RPMI8226 (cell line): Measurements from ENCODE around the gene FAM151B.
"Not testable (repeated sequence)": the region's sequence is repeated elsewhere in the genome, so short reads cannot be mapped to it uniquely, and the experiment has no call there.

Experiments used
- DNase-seq: peaks from one replicate; pipeline ENCODE4 v3.0.0-alpha.2; 2015

FAM151B gene, protein sequence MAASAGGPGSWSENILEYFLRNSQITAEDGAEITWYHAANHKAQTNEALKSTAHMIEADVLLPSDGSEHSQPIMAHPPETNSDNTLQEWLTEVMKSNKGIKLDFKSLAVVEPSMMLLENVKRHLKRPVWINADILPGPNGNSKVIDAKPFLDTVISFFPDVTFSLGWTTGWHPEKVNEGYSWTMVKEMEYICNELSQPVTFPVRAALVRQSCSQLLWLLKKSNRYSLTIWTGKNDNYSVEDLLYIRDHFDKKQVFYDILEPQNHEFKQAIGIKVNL

DNA sequence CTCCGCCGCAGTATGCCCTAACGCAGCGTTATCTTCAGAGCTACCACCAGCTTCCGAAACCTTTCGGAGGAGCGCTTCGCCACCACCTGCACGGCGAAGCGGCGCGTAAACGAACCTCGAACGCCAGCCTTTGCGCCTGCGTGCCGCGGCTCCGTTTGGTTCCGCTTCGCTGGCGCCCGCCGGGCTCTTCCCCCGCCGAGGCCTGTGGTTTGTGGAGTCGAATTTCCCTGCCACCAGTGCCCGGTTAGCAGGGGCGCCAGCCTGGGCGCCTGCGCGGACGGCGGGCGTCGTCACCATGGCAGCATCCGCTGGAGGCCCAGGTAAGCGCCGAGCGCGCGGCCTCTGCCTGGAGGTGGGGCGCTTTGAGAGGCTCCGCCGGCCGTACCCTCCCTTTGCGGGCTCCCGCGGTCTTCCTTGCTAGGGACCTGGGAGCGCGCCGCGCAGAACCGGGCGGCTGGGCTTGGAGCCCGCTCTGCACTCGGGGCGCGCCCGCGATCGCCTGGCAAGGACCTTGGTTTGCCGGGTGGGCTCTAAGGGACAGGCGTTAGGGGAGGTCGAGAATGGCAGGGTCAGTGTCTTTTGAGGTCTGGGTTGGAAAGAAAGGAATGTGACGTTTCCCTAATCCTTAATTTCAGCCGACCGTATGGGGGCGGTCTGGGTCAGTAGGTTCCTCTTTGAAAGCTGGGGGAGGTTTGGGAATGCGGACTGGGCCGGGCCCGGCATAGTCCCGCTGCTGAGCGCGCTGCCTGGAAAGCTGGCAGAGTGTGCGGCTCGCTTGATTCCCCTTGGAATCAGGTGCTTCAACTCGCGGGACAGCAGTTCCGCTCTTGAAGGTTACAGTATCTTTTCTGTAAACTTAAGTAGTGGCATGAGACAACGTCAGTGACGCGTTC lies at the start of gene FAM151B:
Gene FAM151B, plus strand, starts transcription at position 272 of the 893 bp plus-strand sequence. Its CDS starts 24 bp downstream, at position 296.
- DNase-seq = peak; percentile 96

DNA sequence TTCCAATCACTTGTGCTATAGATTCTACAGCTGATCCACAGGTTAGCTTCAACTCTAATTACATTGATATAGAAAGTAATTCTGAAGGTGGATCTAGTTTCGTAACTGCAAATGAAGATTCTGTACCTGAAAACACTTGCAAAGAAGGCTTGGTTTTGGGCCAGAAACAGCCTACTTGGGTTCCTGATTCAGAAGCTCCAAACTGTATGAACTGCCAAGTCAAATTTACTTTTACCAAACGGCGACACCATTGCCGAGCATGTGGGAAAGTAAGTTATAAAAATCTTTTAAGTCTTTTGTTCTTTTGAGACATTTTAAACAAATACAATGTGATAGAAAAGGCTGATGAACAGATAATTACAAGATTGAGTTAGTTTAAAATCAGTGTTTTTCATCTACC lies 49.2 kb upstream of the FAM151B start:
- no peak for DNase-seq

DNA sequence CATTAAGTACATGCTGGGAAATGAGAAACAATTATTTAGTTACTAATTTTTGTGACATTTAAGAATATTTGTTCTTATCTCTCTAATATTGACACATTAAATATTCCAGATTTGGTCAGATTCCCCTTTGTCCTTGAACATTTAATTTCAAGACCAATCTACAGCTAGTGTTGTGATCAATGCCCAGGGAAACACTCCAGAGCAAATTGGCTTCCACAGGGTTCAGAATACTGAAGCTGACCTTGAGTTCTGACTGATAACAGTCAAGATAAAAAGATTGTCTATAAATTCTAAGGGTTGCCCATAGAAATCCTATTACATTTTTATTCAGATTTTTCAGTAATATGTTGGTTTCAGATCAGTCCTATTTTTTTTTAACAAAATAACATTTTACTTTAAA lies 48.7 kb upstream of the FAM151B start:
- no peak for DNase-seq

DNA sequence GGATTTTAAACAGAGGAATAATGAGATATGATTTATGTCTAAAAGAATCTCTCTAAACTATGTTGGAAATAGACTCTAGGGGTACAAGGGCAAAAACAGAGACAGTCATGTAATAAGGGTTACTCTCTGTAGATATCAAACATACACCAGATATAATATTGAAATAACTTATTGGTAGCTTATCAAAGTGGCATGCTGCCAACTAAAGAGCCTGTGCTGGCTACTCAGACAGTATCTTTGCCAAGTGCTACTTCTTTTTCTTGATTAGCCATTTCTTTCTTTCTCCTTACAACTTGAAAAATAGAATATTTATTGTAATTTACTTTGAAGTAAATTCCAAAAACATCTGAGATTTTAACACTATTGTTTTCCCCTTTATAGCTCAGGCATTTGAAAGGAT lies 45.2 kb upstream of the FAM151B start:
- no peak for DNase-seq

DNA sequence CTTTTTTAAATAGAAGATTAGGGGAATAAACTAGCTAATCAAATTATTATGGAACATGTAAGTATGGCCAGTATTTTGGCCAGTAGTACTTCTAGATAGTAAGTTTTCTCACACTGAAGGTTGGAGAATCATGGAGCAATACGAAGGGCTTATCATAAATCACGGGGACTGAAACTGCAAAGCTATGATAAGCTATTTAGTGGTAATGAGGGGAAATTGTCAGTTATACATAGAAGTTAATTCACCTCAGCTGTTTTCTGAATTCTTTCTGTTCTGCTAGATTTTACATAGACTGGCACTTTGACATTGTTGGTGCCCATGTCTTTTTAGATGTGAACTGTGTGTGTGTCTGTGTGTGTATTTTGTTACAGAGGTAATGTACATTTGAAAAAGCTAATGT lies 34.5 kb upstream of the FAM151B start:
- DNase-seq = no peak

DNA sequence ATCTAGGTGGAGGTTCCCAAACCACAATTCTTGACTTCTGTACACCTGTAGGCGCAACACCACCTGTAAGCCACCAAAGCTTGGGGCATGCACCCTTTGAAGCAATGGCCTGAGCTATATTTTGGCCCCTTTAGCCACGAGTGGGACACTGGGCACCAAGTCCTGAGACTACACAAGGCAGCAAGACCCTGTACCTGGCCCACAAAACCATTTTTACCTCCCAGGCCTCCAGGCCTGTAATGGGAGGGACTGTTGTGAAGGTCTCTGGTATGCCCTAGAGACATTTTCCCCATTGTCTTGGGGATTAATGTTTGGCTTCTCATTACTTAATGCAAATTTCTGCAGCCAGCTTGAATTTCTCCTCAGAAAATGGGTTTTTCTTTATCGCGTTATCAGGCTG lies 24.6 kb upstream of the FAM151B start:
- DNase-seq = no peak

DNA sequence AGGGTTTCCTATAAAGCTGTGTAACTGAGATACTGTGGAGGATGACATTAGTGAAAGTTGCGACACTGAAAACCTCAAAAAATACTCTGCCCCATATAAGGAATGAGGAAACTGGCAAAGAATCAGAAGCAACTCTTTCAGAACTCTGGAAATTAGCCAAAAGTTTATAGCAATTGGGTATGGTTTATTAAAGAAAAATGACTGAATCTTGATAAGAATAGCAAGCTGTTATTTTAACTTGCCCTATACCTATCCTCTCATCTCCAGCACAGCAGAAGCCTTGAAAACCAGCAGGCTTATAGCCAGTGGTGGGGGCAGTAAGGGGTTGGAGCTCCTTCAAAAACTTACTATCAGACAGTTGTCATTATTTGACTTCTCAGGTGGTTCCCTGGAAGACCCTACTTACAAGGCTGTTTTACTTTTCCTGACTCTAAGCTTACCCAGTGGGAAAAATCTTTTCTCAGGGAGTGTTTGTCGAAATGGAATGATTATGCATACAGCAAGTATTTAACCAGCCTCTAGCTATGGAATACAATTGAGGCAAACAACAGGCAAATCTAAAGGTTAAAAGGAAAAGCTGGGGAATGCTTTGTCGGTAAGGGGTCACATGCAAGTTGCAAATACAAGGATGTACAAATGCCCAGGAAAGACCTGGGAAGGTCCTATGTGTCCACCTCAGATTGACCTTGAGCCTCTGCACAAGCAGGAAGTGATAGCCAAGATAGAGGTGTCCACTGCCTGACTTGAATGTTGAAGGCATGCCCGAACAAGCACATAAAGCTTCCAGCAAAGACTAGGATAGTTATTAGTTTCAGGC lies 21.0 kb upstream of the FAM151B start:
- DNase-seq = no peak

DNA sequence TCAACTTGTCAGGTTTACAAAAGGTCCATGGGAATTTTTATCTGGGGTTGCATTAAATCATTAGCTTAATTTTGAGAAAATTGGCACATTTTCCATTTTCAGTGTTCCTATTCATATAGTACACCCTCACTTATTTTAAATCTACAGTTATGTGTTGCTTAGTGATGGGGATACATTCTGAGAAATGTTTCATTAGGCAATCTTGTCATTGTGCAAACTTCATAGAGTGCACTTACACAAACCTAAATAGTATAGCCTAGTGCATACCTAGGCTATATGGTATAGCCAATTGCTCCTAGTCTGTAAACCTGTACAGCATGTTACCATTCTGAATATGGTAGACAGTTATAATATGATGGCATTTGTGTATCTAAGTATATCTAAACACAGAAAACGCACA lies 19.8 kb upstream of the FAM151B start:
- no peak for DNase-seq

DNA sequence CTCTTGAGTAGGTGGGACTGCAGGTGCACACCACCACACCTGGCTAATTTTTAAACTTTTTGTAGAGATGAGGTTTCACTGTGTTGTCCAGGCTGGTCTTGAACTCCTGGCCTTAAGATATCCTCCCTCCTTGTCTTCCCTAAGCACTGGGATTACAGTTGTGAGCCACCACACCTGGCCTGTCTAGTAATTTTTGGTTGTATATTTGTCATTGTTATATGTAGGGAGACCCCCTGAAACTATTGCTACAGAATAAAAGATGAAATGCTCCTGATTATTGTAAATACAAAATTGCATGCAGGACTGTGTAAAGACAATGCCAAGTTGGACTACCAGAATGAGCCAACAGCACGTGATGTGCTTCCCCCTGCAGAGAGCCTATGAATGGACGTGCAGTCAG lies 17.3 kb upstream of the FAM151B start:
- not testable (repeated sequence) for DNase-seq

DNA sequence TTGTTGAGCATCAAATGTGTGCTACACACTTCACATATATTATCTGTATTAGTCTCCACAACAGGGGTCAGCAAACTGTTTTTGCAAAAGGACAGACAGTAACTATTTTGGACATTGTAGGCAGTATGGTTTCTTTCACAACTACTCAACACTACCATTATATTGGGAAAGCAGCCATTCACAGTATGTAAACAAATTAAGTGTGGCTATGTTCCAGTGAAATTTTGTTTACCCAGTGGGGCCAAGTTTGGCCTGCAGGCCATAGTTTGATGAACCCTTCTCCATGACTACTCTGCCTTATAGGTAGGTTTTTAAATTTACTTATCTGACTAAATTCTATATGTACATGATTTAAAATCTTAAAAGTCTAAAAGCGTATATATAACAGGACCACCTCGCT lies 13.0 kb upstream of the FAM151B start:
- no peak for DNase-seq

DNA sequence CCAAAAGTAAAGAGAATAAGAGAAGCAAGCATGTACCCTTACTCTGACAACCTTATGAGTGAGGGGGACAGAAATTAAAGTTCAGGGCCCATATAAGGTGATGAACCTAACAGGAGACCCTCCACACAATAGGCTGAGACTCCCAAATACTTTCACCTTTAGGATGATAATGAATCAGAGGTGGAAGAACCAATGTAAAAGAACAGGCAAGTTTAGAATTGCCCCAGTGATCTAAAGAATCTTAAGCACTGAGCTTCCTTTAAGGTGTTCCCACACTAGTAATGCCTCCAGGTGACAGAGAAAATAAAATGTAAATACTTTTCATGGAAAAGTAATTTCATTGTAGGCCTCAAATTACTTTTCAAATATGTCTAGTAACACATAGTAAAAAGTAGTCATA lies 8.2 kb upstream of the FAM151B start:
- DNase-seq = no peak

DNA sequence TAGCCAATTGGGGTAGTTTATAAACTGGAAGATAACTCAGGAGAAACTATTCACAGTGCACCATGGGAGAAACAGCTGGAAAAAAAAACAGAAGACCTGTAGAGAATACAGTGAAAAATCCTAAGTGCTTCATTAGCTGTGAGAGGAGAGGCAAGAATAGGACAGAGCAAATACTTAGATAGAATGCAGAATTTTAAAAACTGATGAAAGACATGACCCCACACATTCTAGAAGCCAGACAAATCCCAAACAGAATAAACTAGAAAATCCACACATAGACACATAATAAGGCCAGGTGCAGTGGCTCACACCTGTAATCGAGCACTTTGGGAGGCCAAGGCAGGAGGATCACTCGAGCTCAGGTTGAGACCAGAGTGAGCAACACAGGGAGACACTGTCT lies 7.5 kb upstream of the FAM151B start:
- no peak for DNase-seq

DNA sequence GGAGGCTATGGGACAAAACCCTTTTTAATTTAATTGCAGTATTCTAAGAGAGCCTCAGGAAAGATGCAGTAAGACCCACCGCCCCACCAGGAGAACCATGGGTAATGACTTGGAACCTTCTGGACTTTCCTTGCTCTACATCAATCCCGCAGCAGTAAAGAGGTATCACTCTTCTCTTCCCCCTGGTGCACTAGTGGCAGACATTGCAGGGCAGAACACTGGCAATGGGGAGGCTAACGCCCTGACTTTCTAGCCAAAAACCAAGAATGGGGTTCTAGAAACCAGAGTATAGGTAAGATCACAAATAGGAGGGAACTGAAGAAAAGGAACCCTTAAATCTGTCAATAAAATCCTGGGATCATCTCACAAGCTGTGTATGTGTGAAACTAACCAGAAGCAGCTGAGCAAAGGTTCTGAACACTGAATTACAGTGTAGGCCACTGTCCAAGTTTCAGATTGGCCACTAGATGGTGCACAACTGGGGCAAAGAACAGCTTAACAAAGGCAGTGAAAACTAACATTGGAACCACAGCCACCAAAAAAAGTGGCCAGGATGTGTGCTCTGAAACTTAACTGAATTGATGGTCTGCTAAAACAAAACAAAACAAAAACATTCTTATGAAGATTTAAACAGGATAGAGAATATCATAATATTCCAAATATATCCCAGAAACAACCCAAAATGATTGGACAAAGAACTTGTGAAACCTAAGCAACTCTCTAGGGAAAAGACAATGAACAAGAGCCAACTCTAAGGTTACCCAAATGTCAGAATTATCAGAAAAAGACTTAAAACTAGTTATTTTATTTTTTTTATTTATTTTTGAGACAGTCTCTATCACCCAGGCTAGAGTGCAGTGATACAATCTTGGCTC lies 6.6 kb upstream of the FAM151B start:
- DNase-seq = peak; percentile 74

DNA sequence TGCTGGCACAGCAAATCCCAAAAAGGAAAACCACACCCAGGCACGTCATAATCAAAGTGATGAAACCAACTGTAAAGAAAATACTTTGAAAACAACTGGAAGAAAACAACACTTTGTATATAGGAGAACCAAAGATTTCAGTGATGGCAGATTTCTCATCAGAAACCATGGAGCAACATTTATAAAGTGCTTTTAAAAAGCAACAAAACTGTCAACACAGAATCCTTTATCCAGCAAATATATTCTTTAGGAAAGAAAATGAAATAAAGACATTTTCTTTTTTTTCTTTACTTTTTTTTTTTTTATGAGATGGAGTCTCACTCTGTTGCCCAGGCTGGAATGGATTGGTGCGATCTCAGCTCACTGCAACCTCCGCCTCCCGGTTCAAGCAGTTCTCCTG lies 5.3 kb upstream of the FAM151B start:
- no peak for DNase-seq

DNA sequence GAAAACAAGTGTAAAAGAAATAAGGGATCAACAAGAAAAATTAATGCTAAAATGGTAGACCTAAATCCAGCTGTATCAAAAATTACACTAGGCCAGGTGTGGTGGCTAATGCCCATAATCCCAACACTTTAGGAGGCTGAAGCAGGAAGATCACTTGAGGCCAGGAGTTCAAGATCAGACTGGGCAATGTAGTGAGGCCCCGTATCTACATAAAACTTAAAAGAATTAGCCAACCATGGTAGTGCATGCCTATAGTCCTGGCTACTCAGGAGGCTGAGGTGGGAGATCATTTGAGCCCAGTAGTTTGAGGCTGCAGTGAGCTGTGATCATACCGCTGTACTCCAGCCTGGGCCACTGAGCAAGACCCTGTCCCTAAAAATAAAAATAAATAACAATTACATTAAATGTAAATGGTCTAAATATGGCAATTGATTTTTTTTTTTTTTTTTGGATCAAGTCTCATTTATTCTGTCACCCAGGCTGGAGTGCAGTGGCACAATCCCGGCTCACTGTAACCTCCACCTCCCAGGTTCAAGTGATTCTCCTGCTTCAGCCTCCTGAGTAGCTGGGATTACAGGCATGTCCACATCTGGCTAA lies 4.2 kb upstream of the FAM151B start:
- no peak for DNase-seq

DNA sequence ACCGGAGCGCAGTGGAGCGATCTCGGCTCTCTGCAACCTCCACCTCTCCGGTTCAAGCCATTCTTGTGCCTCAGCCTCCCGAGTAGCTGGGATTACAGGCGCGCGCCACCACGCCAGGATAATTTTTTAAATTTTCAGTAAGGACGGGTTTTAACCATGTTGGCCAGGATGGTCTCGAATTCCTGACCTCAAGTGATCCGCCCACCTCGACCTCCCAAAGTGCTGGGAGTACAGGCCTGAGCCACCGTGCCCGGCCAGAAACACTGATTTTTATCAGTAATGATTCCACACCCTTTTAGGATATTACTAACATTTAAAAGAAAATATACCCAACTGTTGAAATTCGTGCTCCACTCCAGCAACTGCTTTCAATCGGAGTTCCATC lies 464 bp upstream of the FAM151B start:
- no peak for DNase-seq

DNA sequence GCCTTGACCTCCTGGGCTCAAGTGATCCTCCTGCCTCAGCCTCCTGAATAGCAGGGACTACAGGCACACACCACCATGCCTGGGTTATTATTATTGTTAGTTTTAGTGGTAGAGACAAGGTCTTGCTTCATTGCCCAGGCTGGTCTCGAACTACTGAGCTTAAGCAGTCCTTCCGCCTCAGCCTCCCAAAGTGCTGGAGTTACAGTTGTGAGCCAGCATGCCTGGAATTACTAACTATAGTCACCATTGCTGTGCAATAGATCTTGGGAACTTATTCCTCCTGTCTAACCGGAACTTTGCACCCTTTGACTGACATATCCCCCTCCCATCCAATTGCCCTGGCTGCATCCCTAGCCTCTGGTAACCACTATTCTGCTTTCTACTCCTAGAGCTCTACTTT lies 3.4 kb downstream of the FAM151B start:
- no peak for DNase-seq

DNA sequence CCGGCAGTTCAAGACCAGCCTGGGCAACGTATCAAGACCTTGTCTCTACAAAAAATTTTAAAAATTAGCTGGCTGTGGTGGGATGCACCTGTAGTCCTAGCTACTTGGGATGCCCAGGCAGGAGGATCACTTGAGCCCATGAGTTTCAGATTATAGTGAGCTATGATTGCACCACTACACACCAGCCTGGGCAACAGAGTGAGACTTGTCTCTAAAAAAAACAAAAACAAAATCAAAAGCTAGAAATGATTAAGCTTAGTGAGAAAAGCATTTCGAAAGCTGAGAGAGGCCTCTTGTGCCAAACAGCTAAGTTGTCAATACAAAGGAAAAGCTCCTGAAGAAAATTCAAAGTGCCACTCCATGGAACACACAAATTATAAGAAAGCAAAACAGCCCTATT lies 4.8 kb downstream of the FAM151B start:
- DNase-seq = no peak

DNA sequence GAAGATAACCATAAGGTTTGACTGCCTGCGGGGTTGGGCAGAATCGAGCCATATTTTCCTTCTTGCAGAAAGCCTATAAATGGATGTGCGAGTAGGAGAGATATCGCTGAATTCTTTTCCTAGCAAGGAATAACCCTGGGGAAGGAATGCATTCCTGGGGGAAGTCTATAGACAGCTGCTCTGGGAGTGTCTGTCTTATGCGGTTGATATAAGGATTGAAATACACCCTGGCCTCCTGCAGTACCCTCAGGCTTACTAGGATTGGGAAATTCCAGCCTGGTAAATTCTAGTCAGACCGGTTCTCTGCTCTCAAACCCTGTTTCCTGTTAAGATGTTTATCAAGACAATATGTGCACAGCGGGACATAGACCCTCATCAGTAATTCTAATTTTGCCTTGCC lies 5.5 kb downstream of the FAM151B start:
- not testable (repeated sequence) for DNase-seq

DNA sequence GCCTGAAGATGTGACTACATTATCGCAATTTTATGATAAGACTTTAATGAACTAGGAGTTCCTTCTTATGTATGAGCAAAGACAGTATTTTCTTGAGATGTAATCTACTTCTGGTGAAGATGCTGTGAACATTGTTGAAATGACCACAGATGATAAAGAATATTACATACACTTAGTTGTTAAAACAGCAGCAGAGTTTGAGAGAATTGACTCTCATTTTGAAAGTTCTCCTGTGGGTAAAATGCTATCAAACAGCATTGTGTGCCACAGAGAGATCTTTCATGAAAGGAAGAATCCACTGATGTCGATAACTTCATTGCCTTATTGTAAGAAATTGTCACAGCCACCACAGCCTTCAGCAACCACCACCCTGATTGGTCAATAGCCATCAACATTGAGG lies 8.0 kb downstream of the FAM151B start:
- no peak for DNase-seq

DNA sequence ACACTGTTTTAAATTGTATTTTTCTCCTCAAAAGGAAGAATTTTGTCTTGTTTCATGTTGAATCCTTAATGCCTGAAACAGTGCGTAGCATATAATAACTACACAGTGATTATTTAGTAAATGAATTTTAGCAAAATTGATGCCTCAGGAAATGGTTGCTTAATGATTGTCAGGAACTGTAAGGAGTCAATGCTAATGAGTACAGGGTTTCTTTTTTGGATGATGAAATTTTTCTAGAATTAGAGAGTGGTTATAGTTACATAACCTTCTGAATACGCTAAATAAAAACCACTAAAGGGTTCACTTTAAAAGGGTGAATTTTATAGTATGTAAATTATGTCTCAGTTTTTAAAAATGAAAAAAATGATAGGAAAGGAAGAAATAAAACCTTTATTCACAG lies 14.9 kb downstream of the FAM151B start:
- DNase-seq = no peak

DNA sequence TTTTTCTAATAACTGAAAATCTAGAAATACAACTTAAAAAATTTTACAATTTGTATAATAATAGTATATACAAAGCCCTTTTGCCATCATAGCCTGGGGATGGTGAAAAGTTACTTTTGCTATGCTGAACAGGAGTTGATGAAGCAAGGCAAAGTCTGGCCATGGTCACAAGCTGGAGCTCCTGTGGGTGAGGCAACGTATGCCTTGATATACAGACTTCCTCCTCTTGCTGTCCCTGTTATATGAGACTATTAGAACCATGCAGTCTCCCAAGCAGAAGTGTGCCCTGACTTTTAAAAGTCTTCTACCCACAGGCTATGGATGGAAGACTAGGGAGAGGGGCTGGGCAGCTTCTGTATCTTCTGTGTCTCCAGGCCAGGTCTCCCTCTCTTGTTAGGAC lies 15.7 kb downstream of the FAM151B start:
- no peak for DNase-seq
